ENCODE measurements around the gene MTMR10.

The MTMR10 gene

GRCh38 chr15:30956216-30957124, 35.0 kb downstream of the MTMR10 start:
- DNase-seq, result no peak

- no peak for DNase-seq
These were observed 36.8 kb downstream of the MTMR10 start for GRCh38 chr15:30954674-30955073.

GRCh38 chr15:30953731-30954378, 37.6 kb downstream of the MTMR10 start:
- DNase-seq, result no peak

DNA sequence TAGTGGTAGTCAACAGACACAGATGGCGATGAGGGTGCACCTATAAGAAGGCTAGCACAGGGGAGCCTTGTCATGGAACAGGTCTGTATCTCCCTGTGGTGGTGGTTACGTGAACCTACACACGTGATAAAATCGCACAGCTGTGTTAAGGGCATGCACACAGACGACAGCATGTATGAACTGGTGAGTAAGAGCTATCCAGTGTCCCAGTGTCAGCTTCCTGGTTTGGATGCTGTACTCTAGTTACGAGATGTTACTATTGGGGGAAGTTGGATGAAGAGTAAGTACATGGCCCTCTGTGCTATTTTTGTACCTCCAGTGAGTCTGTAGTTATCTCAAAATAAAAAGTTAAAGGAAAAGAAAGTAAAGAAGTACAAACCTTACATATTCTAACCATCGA, 38.2 kb downstream of the MTMR10 start:
- DNase-seq, result no peak

DNA sequence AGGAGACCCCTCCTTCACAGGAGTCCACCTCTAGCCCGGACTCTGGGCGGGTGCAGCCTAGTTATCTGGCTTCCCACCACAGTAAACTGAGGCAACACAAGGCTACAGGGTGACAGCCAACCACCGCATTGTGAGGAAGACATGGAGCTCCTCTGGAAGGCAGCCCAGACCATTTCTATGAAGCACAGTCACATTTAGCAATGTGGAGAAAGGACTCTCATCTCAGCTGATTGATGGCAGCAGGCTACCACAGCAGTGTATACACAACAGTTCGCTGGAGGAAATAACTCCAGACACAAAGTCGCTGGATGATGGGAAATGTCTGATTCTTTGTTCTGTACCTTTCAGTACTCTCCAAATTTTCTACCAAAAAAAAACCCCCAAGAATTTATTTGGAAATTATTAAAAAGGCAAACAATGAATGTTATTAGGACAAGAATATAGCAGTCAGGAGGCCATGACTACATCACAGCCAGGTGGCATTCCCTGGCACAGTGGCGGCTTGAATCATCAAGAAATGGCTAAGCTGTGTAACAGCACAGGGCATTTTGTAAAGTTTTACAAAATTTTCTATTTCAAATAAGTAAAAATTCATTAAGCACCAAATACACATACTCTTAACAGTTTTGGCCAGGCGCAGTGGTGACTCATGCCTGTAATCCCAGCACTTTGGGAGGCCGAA, 47.6 kb downstream of the MTMR10 start:
- no peak for DNase-seq

GRCh38 chr15:30941520-30941919, 49.9 kb downstream of the MTMR10 start:
- DNase-seq, result no peak

- DNase-seq, result no peak
These were observed 51.1 kb downstream of the MTMR10 start for GRCh38 chr15:30940359-30940758.

- DNase-seq, result no peak
These were observed 52.3 kb downstream of the MTMR10 start for GRCh38 chr15:30939161-30939560.

DNA sequence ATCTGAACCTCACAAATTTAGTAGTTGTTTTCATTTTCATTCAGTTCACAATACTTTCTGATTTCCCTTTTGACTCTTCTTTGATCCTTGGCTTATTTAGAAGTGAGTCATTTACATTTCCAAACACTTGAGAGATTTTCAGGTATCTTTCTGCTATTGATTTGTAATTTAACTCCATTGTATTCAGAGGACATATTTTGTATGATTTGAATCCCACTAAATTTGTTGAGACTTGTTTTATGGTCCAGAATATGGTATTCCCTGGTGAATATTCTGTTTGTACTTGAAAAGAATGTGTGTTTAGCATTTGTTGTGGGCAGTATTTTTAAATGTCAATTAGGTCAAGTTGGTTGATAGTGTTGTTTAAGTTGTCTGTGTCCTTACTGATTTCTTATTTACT, 58.1 kb downstream of the MTMR10 start:
- no peak for DNase-seq

DNA sequence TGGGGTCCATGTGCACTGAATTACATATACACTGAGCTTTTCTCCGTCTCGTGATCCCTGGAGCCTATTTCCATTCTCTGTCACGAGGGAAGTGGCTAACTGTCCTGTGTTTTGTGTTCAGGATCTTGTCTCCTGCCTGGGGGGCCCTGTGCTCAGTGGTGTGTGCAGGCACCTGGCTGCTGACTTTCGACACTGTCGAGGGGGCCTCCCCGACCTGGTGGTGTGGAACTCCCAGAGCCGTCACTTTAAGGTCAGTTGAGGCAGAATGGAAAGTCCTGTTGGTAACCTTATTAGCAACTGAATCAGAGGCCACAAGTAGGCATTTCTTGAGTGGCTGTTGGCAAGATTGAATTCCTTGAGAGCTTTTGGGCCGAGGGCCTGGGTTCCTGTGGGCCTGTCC, 61.0 kb downstream of the MTMR10 start:
- DNase-seq, result no peak

DNA sequence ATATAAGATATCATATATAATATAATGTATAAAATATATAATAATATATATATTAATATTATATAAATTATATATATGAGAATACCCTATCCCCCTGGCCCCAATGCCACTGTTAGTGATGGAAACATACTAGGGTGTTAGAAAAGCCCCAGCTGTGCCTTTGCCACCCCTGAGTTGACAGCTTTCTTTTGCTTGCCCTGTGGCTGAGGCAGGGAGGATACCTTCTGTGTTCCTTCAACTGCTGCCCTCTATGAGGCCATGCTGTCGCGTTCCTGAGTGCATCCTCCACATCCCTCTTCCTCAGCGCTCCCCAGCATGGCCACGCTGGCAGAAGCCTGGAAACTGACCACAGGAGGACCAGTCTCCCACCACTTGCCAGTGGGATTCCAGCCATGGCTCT, 61.4 kb downstream of the MTMR10 start:
- DNase-seq, result no peak

DNA sequence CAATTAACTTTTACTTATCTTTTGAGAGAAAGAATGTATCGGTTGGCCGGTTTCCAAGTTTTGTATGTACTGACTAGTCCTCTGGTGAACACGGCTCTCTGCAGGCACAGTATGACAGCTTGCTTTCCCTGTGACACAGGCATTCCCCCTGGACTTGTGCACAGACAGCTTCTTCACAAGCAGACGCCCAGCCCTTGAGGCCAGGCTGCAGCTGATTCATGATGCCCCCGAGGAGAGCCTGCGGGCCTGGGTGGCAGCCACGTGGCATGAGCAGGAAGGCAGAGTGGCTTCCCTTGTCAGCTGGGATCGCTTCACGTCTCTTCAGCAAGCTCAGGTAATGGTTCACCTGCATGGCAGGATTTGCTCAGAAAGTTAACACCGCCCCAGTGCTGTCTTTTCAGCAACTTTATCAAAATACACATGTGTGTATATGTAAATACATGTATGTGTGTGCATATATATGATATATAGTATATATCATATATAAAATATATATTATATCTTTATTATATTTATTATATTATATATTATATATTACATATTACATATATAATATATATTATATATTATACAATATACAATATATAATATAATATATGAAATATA, 62.3 kb downstream of the MTMR10 start:
- no peak for DNase-seq

GRCh38 chr15:30928076-30928475, 63.4 kb downstream of the MTMR10 start:
- DNase-seq, result no peak

GRCh38 chr15:30927148-30927761, 64.2 kb downstream of the MTMR10 start:
- DNase-seq, result no peak

DNA sequence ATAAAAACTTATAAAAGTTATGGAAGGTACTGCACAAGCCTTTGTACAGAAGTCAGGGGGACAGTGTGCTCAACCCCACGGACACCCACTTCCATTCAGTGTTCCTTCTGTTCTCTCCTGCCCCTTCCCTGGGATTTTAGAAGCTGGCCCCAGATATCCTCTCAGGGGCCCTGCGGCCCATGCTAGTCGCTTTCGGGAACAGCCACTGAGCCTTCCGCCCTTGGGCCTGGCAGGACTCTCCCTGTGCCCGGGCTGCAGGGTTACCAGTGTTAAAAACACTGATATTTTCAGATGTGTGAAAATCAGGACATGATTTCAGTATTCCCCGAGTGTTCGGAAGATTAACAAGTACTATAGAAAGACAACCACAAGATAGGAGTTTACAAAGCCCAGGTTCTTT, 65.3 kb downstream of the MTMR10 start:
- no peak for DNase-seq

- DNase-seq, result no peak
These were observed 65.7 kb downstream of the MTMR10 start for GRCh38 chr15:30925686-30926085.

DNA sequence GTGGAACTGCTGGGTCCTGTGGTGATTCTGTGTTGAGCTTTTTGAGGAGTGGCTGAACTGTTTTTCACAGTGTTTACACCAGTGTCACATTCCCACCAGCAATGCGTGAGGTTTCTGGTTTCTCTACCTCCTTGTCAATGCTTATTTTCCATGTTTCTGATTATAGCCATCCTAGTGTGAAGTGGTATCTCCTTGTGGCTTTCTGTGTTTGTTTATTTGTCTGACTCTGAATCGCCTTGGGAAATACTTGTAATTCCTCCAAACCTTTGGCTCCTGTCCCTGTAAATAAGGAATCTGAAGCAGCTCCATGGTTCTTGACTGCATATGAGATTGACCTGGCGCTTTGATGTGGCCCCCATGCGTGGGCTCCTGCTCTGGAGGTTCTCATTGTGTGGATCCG, 67.1 kb downstream of the MTMR10 start:
- no peak for DNase-seq

DNA sequence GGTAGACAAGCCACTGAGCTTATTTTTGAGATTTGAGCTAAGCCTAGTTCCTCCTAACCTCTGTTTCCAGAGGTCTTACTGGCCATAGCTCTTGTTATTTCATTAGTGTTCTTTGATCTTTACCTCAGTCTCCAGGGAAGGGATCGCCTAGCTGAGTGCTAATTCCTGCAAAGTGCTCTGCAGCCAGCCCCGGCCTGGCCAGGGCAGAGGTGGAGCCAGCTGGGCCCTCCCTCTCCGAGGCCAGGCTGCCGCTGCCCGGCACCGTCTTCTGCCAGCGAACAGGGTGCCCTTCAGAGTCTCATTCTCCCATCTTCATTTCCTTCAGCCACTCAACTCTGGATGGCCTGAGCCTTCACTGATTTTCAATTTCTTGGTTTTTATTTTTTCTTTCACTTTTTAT, 68.0 kb downstream of the MTMR10 start:
- DNase-seq, result no peak

DNA sequence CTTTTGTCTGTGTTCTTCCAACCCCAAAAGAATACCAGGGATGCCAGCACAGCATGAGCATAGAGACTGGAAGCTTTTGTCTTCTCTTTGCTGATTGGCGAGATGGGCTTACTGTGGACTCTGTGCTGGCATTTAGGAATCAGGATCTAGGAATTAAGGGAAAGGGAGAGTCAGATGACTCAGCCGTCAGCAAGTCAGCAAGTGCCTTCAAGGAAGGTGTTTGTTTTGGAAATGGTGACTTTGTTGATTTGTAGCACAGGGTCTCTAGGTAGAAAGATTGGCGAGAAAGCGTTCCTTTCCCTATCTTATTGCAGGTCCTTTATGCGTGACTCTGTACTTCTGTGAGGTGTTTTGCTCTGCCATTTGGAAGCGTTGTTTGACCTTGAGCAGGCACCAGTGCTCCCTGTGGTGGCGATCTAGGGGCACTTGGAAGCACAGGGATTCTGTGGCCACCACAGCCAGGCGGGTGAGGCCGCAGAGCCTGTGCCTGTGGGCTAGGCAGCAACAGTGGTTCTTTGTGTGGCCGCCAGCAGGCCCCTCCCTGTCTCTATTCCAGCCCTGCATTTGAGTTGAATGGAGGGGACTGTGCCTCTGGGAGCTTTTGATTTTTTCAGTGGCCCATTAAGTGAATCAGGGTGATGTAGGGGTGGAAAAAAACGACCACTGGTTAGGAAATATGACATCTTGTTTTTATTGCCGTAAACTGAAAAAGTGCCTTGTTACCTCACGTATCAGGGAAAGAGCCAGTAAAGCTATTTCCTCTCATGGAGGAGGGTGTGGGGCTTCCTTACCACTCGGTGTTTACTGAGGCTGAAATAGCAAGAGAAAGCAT, 68.7 kb downstream of the MTMR10 start:
- no peak for DNase-seq

DNA sequence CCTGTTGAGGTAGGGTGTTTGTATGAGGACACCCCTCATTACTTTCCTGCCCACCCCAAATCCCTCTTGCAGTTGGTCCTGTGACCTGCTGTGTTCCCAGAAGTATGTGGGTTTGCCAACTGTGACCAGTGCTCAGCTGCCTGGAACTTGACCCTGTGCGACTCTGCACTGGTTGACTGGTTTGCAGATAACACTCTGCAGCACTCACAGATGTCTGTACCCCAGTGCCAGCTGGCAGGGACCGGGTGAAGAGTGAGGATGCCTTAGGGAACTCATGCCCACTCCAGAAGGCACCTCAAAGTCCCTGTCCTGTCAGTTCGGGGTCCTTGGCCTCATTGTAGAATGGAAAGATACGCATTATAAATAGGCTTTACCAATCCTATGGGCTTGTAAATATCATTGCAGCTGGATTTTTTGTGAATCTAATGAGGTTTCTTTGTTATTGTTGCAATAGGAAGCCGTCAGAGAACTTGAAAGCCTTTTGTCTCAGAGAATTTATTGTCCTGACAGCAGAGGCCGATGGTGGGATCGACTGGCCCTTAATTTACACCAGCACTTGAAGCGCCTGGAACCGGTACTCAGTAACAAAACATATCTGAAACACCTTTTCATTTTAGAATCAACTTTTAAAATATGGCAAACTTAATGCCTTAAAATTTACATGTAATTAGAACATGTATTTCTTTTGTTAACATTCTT, 69.5 kb downstream of the MTMR10 start:
- no peak for DNase-seq

- DNase-seq, result no peak
These were observed 70.3 kb downstream of the MTMR10 start for GRCh38 chr15:30921106-30921505.
